HTERT RPE-1 (cell line): ENCODE results near the gene GNLY.

Experiments
- in situ Hi-C: fragments of 300-500 bp; cut with MboI; formaldehyde crosslinking; loops from 4 replicates; pipeline ENCODE4 v1.14.3; 2020; ENCODE audit warnings: low sequenced_read_pairs

The GNLY gene

GRCh38 chr2:85681776-85682175 is 12.4 kb upstream of the GNLY start:
- in situ Hi-C loops: no loop called here

GRCh38 chr2:85682378-85682777 is 11.8 kb upstream of the GNLY start:
- in situ Hi-C loops: no loop called here

- in situ Hi-C loops: no loop called here
Observed at GRCh38 chr2:85684380-85684779, 9.8 kb upstream of the GNLY start.

- in situ Hi-C loops: no loop called here
Observed at GRCh38 chr2:85684806-85685205, 9.4 kb upstream of the GNLY start.

GRCh38 chr2:85690932-85691331 is 3.2 kb upstream of the GNLY start:
- in situ Hi-C loops: no loop called here

GRCh38 chr2:85692039-85692645 is 2.0 kb upstream of the GNLY start:
- in situ Hi-C loops: no loop called here

- in situ Hi-C loops: no loop called here
Observed at GRCh38 chr2:85695121-85695520, 963 bp downstream of the GNLY start.

- in situ Hi-C loops: no loop called here
Observed at GRCh38 chr2:85695691-85696668, 1.8 kb downstream of the GNLY start.

- in situ Hi-C loops: no loop called here
Observed at GRCh38 chr2:85697096-85697495, 2.9 kb downstream of the GNLY start.

GRCh38 chr2:85697716-85698115 is 3.6 kb downstream of the GNLY start:
- in situ Hi-C loops: no loop called here

GRCh38 chr2:85698184-85698879 is 4.2 kb downstream of the GNLY start:
- in situ Hi-C loops: no loop called here

GRCh38 chr2:85698880-85699254 is 4.7 kb downstream of the GNLY start:
- in situ Hi-C loops: no loop called here

- in situ Hi-C loops: no loop called here
Observed at GRCh38 chr2:85699325-85699724, 5.2 kb downstream of the GNLY start.

GRCh38 chr2:85702172-85702571 is 8.0 kb downstream of the GNLY start:
- in situ Hi-C loops: loop anchor here (25.0 kb wide), 1 partner anchor 110 kb away; no protein-coding TSS in a partner anchor

GRCh38 chr2:85702800-85703199 is 8.6 kb downstream of the GNLY start:
- in situ Hi-C loops: loop anchor here (25.0 kb wide), 1 partner anchor 110 kb away; no protein-coding TSS in a partner anchor

GRCh38 chr2:85703329-85703728 is 9.2 kb downstream of the GNLY start:
- in situ Hi-C loops: loop anchor here (25.0 kb wide), 1 partner anchor 109 kb away; no protein-coding TSS in a partner anchor

- in situ Hi-C loops: loop anchor here (25.0 kb wide), 1 partner anchor 108 kb away; no protein-coding TSS in a partner anchor
Observed at GRCh38 chr2:85704038-85704437, 9.9 kb downstream of the GNLY start.

GRCh38 chr2:85704800-85705679 is 10.9 kb downstream of the GNLY start:
- in situ Hi-C loops: loop anchor here (25.0 kb wide), 1 partner anchor 107 kb away; no protein-coding TSS in a partner anchor

GRCh38 chr2:85705680-85706039 is 11.5 kb downstream of the GNLY start:
- in situ Hi-C loops: loop anchor here (25.0 kb wide), 1 partner anchor 107 kb away; no protein-coding TSS in a partner anchor

- in situ Hi-C loops: loop anchor here (25.0 kb wide), 1 partner anchor 106 kb away; no protein-coding TSS in a partner anchor
Observed at GRCh38 chr2:85706063-85706462, 11.9 kb downstream of the GNLY start.
